NCI-H2227 (cell line): Measurements from ENCODE around the gene CAMSAP3.
"Not testable (repeated sequence)": the region's sequence is repeated elsewhere in the genome, so short reads cannot be mapped to it uniquely, and the experiment has no call there.

Experiments
- DNase-seq: peaks from one replicate; lab custom pipeline; 2025; ENCODE audit not compliant: unreplicated experiment; lab: John Stamatoyannopoulos, UW

Gene CAMSAP3

DNA sequence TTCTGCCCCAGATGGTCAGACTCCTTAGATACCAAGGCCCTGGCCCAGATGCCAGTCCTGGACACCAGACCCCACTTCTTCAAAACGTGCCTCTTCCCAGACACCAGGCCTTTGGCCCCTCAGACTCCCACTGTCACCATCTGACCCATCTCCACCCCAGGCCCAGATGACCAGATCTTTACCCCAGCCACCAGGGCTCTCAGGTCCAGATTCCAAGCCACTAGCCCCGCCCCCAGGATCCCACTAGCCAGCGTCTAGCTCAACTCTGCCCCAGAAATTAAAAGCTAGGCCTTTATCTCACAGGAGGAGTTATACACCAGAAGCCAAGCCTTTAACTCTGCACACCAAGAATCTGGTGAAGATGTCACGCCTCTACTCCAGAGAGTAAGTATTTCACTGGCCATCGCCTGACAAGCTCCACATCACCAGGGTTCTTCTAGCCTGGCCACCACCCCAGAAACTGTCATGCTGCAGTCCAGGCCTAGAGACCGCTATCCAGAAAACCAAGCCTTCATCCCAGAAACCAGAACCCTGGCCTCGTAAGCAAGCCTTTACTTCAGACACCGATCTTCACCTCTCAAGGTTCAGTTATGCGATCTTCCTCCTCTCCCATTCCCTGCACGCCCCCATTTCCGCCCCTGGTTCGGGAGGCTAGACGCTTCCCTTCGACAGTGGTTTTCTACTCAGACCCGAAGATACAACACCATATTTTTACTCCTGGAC, 33.1 kb downstream of the CAMSAP3 start:
- DNase-seq, result no peak

DNA sequence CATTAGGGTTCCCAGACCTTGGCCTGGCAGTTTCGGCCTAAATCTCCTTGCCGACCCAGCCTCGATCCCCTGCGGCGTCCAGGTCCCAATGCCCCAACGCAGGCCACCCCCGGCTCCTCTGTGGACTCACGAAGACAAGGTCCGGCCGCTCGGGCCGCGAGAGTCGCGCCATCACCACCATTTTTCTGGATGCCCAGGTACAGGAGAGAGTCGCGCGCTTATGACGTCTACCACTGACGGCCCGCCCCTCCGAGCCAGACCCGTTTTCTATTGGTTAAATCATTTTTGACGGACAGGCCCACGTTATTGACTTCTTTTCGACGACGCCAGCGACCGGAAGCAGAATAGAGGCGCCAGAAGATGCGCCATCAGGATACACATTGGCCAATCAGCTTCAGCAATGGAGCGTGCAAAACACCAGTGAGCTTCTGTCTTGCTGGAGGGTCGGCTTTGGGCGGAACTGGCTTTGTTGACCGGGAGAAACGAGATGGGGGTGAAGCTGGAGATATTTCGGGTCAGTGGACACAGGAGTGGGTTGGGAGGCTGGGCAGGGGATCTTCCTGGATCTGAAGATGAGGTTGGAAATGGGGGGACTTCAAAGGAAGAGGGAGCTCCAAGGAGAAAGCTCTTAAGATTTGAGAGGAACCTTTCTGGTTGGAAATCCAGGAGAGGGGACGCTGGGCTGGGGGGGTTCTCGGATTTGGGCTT, 33.8 kb downstream of the CAMSAP3 start, which contains the start of the genes PET100 and XAB2:
TSS of gene PET100 (plus strand) at position 447 of the 708 bp plus-strand sequence. CDS start at position 488, 41 bp downstream.
TSS of gene XAB2 (minus strand) at position 199 of the 708 bp plus-strand sequence. CDS start at position 181, 18 bp downstream.
- DNase-seq, result peak; percentile 96

DNA sequence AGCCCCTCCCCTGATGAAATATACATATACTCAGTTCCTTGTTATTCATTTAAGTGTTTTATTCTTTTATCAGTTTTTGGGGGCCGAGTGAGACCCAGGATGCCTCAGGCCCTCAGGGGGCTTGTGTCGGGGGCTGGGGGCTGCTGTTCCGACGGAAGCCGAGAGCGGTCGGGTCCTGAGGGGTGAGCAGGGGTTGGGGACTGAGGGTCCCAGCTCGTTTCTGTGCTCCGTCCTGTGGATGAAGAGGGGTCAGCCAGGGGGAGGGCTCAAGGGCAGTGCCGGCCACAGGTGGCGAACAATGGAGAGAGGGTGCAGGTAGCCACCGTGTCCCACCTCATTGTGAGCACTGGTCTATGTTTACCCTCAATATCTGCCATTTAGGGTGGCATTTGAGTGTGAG, 35.9 kb downstream of the CAMSAP3 start:
- DNase-seq, result no peak

DNA sequence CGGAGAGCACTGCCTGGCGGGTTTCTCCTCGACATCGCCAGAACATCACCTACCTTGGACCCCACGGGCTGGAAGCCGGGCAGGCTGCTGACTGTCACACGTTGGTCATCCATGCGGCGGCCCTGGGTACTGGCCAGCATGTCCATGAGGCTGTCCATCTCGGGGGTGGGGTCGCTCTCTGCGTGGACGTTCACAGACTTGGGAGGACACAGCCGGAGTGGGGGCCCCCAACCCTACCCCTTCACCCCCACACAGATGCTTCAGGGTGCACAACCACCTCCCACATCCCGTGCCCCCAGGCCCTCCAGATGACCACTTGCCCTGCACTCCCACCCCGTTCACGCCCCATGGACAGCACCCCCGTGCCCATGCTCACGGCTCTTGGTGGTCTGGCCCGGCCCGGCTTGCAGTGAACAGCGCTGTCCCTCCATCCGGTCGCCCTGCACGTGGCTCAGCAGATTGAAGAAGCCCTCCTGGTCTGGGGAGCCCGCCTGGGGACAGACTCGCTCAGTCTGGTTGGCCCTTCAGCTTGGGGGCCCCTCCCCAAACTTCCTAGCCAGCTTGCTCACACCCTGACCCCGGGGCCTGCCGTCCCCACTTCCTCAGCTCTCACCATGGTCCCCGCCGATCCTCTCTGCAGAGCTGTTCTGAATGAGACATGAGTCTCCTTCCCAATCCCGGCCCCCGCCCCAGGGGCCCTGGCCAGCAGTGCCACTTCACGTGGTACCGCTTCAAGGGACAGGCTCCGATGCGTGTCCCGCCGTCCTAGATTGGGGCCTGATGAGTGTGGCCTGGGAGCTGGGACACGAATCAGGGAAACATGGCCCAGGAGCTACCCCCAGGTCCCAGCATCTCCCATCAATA, 36.9 kb downstream of the CAMSAP3 start:
- no peak for DNase-seq

DNA sequence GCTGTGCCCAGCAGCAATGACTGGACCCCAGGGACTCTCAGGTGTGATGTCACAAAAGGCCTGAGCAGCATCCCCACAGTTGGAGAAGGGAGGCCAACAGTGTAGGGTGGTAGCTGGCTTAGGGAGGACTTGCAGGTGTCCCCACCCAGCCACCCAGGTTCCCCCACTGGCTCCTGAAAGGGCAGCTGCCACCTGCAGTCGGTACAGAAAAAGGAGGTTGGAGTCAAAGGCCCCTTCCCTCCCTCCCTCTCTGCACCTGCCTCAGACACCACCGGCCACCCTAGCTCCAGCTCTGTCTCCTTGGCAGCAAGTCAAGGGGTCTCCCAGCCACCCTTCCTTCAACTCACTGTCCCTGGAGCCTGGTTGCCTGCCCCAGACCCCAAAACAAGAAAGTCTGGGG, 38.0 kb downstream of the CAMSAP3 start, which contains the start of gene PCP2:
TSS of gene PCP2 (minus strand) at position 22 of the 400 bp plus-strand sequence. CDS start 262 bp downstream, outside the sequence.
- DNase-seq, result no peak

DNA sequence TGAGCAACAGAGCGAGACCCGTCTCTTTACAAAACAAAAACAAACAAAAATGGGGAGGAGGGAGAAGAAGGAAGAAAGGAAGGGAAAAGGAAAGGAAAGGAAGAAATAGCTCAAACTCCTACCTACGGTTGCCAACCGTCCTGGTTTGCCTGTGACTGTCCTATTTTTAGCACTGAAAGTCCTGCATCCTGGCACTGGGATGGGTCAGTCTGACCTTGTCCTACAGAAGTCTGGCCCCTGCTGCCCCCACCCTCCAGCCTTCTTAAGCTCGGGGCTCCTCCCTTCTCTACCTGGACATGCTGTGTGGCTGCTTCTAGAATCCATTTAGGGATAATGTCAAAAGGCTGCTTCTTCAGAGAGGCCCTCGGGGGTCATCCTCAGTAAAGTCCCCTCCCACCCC, 40.0 kb downstream of the CAMSAP3 start:
- no peak for DNase-seq

DNA sequence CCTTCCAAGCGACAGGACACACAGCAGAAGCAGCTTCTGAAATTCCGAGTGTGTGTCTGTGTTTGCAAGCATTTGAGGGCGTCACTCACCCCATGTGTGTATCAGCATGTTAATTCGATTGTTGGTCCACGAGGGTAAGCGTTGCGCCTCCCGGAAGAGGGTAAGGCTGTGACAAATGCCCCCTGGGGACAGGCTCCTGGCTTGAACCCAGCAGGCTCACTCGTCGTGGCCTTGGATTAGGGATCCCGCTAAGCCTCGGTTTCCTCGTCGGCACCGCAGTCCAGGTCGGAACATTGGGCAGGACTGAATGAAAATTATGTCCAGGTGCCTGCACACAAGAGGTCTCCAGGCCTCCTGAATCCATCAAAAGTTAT, 40.6 kb downstream of the CAMSAP3 start:
- no peak for DNase-seq

DNA sequence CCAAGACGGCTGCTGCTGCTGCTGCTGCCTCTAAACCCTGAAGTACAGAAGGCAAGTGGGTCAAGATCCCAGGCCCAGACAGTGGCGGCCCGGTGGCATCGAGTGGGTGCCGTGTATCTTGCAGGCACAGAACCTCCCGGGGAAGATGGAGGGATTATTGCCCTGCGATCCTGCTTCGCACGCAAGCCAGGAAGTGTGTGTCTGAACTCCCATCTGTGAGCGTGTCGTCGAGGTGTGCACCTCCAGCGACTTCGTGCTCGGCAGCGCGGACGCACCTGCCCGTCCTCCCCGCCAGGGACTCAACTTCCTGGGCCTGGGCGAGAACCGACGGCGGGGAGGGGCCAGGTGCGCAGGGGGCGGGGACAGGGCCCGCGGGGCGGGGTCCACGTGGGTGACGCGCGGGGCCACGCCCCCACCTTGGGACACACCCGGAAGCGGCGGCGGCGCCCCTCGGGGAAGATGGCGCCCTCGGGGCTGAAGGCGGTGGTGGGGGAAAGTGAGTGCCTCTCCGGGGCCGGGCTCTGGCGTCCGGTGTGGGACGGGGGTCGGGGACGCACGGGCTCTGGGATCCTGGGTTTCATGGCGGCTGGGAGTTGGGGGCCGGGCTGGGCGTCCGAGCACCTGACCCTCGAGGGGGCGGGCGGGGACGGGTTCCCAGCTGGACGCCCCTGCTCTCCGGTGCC, 41.2 kb downstream of the CAMSAP3 start, which contains the start of gene STXBP2:
TSS of gene STXBP2 (plus strand) at position 420 of the 683 bp plus-strand sequence. CDS start at position 460, 40 bp downstream.
- peak; percentile 87 for DNase-seq

DNA sequence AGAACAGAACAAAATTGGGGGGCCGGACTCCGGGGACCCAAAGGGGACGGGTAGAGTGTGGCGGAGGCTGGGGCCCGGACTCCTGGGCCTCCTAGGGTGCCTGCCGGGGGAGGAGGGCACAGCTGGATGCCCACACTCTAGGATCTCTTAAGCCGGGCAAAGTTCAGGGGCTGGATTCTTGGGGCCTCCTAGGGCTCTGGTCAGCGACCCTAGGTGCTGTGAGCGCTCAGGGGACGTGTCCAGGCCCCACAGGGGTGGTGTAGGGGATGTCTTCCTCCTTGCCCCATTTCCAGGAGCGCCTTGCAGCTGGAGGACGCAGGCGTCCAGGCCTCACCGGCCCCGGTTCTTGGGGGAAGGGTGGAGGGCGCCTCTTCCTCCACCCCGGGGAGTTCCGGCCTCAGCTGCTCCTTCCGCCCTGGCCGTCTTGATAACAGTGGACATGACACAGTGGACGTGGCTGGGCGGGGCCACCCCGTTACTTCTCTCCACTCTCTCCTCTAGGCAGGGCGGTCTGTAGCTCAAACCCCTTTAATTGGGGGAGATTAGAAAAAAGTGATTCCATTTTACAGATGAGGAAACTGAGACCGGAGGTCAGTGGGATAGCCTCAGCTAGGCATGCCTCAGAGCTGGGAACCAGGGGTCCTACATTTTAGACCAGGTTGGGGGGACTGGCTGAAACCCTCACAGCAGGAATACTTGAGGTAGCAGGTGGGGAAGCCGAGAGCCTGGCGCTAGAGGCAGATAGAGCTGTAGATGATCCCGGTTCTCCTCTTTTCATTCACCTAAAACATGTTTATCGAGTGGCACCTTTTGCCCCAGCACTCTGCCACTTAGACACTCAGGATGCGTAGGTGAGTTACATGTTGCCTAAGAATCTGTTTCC, 42.0 kb downstream of the CAMSAP3 start:
- peak; percentile 18 for DNase-seq

DNA sequence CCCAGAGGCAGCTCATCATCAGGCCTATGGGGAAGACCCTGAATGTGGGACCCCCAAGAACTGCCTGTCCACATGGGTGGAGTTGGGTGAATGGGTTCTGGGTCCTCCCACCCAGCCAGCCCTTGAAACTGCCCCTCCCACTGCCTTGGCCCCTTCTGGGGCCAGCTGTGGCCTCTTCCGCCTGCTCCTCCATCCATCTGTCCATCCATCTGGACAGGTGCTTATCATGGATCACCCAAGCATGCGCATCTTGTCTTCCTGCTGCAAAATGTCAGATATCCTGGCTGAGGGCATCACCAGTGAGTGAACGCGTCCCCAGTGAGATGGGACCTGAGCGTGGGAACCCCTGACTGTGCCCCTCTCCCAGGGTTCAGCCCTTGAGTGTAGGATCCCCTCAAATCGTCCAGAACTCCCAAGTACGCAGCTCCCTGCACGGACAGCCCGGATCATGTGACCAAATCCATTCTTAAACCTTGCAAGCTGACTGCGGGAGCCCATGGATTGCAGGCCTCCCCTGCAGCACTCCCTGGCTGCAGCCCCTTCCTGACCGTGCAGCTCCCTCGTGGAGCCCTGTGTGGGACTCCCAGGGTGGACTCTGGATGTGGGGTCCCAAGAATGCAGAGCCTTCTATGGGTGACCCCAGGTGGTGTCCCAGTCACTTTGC, 43.3 kb downstream of the CAMSAP3 start:
- DNase-seq, result no peak

DNA sequence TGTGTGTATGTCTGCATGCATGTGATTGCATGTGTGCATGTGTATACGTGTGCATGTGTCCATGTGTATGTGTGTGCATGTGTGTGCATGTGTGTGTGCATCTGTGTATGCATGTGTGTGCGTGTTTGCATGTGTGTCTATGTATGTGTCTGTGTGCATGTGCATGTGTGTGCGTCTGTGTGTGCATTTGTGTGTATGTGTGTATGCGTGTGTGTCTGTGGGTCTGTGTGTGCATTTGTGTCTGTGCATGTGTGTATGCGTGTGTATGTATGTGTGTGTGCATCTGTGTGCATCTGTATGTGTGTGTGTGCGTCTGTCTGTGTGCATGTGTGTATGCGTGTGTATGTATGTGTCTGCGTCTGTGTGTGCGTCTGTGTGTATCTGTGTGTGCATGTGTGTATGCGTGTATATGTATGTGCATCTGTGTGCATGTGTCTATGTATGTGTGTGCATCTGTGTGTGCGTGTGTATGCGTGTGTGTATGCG, 44.2 kb downstream of the CAMSAP3 start:
- no peak for DNase-seq

DNA sequence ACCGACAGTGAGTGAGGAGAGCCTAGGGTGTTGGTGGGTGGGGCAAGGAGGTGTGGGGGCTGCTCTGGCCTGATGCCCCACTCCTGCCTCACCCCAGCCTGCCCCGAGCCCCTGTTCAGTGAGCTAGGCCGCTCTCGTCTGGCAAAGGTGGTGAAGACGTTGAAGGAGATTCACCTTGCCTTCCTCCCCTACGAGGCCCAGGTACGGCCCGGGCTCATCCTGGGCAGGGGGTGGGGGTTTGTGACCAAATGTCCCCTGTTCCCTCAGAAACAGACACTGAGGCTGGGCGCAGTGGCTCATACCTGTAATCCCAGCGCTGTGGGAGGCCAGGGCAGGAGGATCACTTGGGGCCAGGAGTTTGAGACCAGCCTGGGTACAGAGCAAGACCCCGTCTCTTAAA, 45.1 kb downstream of the CAMSAP3 start:
- no peak for DNase-seq

DNA sequence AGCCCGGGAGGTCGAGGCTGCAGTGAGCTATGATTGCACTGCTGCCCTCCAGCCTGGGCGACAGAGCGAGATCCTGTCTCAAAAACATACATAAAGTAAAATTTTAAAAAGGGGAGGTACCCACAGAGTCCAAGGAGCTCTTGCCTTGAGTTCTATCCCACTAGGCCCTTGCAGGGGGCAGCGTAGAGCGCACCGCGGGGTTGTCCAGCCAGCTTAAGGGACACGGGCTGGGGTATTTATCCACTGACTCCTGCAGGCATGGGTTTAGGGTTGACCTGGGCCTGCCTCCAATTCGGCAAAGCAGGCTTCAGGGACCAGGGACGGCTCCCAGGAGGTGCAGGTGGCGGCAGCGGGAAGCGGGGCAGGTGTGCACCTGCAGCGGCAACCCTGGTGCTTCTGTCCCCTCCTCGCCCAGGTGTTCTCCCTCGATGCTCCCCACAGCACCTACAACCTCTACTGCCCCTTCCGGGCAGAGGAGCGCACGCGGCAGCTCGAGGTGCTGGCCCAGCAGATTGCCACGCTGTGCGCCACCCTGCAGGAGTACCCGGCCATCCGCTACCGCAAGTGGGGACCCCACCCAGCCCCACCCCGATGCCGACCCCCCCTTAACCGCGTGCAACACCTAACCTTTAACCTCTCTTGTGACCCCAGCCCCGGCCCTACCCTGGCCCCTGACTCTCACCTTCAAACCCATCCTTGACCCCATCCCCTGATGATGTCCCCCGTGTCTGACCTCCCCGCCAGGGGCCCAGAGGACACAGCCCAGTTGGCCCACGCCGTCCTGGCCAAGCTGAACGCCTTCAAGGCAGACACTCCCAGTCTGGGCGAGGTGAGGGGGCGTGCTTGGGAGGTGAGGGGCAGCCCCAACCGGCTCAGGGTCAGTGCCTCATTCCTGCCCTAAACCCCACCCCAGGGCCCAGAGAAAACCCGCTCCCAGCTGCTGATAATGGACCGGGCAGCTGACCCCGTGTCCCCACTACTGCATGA, 45.9 kb downstream of the CAMSAP3 start:
- DNase-seq, result no peak

DNA sequence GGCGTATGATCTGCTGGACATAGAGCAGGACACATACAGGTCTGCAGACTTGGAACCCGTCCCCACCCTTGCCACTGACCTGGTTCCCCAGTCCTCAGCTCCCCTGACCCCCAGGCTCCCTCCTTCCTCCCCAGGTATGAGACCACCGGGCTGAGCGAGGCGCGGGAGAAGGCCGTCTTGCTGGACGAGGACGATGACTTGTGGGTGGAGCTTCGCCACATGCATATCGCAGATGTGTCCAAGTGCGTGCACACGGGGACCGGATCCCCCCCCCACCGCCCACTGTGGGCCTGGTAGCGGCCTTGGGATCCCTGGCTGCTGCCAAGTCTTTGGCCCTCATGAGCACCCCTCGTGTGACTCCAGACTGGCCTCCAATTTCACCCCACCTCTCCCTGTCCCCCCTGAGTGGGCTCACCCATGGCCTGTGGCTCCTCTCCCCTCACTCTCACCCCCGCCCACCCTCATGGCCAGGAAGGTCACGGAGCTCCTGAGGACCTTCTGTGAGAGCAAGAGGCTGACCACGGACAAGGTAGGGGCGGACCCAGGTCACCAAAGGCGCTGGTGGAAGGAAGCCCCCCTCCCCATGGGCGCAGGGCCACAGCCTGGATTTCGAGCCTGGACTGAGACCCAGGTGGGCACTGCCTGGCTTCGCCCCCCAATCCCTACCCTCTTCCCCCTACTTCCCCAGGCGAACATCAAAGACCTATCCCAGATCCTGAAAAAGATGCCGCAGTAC, 46.8 kb downstream of the CAMSAP3 start:
- no peak for DNase-seq

DNA sequence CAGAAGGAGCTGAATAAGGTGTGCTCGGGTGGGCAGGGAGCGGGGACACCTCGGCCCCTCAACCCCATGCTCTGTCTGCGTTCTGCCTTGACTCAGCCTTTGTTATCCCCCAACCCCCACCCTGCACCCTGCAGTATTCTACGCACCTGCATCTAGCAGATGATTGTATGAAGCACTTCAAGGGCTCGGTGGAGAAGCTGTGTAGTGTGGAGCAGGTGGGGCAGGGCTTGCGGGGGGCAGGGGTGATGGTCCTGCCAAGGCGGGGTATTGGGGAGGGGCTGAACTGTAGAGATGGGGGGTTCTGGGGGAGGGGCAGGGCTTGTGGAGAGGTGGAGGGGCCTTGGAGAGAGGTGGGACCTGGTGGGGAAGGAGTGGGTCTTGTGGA, 47.4 kb downstream of the CAMSAP3 start:
- DNase-seq, result no peak

DNA sequence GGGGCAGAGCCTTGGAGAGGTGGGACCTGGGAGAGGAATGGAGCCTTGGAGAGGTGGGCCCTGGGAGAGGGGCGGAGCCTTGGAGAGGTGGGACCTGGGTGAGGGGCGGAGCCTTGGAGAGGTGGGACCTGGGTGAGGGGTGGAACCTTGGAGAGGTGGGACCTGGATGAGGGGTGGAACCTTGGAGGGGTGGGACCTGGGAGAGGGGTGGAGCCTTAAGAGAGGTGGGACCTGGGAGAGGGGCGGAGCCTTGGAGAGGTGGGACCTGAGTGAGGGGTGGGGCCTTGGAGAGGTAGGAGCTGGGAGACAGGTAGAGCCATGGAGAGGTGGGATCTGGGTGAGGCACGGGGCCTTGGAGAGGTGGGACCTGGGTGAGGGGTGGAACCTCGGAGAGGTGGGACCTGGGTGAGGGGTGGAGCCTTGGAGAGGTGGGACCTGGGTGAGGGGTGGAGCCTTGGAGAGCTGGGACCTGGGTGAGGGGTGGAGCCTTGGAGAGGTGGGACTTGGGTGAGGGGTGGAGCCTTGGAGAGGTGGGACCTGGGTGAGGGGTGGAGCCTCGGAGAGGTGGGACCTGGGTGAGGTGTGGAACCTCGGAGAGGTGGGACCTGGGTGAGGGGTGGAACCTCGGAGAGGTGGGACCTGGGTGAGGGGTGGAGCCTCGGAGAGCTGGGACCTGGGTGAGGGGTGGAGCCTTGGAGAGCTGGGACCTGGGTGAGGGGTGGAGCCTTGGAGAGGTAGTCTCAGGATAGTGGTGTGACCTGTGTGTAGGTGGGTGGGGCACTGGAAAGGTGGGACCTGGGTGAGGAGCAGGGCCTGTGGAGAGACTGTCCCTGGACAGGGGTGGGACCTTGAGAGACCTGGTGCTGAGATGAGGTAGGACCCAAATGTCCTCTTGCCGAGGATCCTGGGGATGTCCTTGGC, 48.2 kb downstream of the CAMSAP3 start:
- not testable (repeated sequence) for DNase-seq
